GM12891 (cell line): ENCODE measurements around the gene HNMT.

Source experiments
- POLR2A ChIP-seq: IDR thresholded peaks from 2 replicates; pipeline ENCODE4 v1.6.1; 2011; ENCODE audit warnings: low read depth, low read length, control low read depth
- POLR2AphosphoS5 ChIP-seq: IDR thresholded peaks from 2 replicates; pipeline ENCODE4 v1.6.1; 2011; ENCODE audit warnings: low read depth, low read length, control low read depth
- SPI1 ChIP-seq: IDR thresholded peaks from 2 replicates; pipeline ENCODE4 v1.6.1; 2011; ENCODE audit warnings: low read depth, low read length, control low read depth

- TF ChIP-seq POLR2A (no peak), POLR2AphosphoS5 (no peak), SPI1 (no peak)
These were observed 19.0 kb upstream of the HNMT start for GRCh38 chr2:137945229-137945628.
